ENCODE data around the gene JSRP1. TPM values are rescaled to one million over a fixed set of nuclear protein-coding genes. Genes with fewer than 3 reads are reported as not detected.

JSRP1 gene
- total RNA-seq, 4 donors from 2014 or later, result 1.5 TPM; not detected in 3

DNA sequence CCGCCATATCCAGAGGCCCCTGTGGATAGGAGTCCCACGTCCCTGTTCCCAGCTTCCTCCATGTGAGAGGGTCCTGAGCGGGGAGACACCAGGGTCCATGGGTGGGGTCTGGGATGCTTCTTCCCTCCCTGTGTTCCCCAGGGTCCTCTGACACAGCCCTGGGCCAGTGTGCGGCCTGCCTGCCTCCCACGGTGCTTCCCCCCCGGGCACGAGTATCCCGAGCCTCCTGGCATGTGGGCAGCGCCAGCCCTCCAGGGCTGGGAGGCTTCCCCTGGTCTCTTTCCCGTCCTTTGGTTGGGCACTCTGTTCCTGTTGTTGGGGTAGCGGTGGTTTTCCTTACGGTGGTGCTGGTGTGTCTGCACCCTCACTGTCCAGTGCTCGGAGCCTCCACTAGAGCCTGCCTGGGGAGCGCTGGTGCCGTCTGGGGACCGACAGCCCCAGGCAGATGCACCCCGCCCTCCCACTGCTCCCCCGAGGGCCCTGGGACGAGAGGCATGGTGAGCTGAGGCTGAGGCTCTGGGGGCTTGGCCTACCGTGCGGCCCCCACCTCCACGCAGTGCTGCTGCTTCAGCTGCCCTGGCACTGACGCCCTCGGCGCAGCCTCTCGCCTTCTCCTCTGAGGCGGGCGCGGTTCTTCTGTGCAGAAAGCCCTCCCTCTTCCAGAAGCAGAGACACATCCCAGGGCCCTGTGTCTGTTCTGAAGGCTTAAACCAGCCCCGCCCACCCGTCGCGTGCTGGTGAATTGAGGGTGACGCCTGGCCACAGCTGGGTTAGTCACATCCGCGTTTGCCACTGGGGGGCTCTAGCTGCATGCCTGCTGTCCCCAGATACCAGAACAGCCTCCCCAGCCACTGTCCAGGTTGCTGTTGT is 48.0 kb downstream of the JSRP1 start:
- no peaks in the 10 kb centered on the region for H3K27me3 ChIP-seq
- intact Hi-C loops (cut with DNase I), result no loop called here
- peaks cover 23 to 72% (median 30%) of the 10 kb centered on the region in 3 donors for H3K4me1 ChIP-seq
- H3K27ac ChIP-seq, result peak overlapping the region in 2 of 4 donors; percentile 16 to 46
- TF ChIP-seq, protein P1, sequence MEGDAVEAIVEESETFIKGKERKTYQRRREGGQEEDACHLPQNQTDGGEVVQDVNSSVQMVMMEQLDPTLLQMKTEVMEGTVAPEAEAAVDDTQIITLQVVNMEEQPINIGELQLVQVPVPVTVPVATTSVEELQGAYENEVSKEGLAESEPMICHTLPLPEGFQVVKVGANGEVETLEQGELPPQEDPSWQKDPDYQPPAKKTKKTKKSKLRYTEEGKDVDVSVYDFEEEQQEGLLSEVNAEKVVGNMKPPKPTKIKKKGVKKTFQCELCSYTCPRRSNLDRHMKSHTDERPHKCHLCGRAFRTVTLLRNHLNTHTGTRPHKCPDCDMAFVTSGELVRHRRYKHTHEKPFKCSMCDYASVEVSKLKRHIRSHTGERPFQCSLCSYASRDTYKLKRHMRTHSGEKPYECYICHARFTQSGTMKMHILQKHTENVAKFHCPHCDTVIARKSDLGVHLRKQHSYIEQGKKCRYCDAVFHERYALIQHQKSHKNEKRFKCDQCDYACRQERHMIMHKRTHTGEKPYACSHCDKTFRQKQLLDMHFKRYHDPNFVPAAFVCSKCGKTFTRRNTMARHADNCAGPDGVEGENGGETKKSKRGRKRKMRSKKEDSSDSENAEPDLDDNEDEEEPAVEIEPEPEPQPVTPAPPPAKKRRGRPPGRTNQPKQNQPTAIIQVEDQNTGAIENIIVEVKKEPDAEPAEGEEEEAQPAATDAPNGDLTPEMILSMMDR (IDR thresholded peaks at IDR 0.05), result no peak
- TF ChIP-seq POLR2A (IDR thresholded peaks at IDR 0.05), result no peak
- H3K9me3 ChIP-seq, result no peaks in the 10 kb centered on the region
- DNase-seq, result no peak
- peaks cover 37 to 75% (median 43%) of the 10 kb centered on the region in 3 donors for H3K36me3 ChIP-seq
- no peak overlapping the region for H3K4me3 ChIP-seq
- WGBS, 2 donors, result 54 to 71% methylated on average over 10 to 14 of the region's 36 CpGs

DNA sequence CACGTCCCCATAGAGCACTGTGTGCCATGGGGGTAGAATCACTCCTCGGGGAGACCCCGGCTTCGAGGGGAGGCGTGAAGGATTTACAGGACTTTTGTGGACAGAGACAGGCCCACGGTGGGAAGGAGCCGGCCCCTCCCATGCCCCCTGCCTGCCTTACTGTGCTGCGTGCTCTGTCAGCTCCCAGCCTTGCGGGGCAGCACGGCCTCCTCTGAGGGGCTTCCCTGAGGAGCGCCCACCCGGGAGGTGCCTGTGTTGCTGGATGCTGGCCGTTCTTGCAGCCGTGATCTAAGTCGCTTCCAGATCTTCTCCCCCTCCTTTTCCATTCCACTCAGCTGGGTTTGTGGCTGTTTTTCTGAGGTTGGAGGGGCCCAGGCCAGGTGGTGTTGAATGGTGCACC is 49.2 kb downstream of the JSRP1 start:
- Histone ChIP-seq H3K36me3 (peaks cover 36 to 75% (median 37%) of the 10 kb centered on the region in 3 donors), H3K9me3 (no peaks in the 10 kb centered on the region), H3K4me1 (peaks cover 23 to 72% (median 24%) of the 10 kb centered on the region in 3 donors), H3K4me3 (no peak overlapping the region), H3K27ac (no peak overlapping the region), H3K27me3 (no peaks in the 10 kb centered on the region)
- DNase-seq, result no peak
- WGBS, 2 donors, result 95 to 100% methylated on average over 6 to 7 of the region's 15 CpGs
- intact Hi-C loops (cut with DNase I), result no loop called here
- TF ChIP-seq POLR2A (IDR thresholded peaks at IDR 0.05), result no peak
- TF ChIP-seq, protein P1 (IDR thresholded peaks at IDR 0.05), result no peak

DNA sequence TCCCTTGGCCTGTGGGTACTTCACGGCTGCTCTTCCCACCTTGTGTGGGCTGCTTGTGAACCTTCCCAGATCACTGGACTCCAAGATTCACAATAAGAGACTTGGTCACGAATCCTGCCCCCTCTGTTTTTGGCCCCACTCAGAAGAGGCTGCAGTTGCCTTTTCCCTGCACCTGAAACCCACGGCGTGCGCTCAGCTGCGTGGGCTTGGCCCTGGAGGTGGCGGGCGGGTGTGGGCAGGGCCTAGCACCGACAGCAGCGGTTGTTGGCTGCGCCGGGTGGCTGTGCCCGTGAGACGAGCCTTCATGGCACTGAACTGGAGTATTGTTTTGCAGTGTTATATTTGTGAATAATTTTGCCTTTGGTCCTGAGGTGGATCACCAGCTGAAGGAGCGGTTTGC is 53.9 kb downstream of the JSRP1 start:
- H3K9me3 ChIP-seq, result no peaks in the 10 kb centered on the region
- H3K4me3 ChIP-seq, result no peak overlapping the region
- TF ChIP-seq, protein P1 (IDR thresholded peaks at IDR 0.05), result no peak
- TF ChIP-seq POLR2A (IDR thresholded peaks at IDR 0.05), result no peak
- peak overlapping the region; percentile 21 to 80 (median 63) for H3K27ac ChIP-seq
- peaks cover 13 to 59% (median 14%) of the 10 kb centered on the region in 3 donors for H3K4me1 ChIP-seq
- intact Hi-C loops (cut with DNase I), result no loop called here
- 20 to 57% methylated on average over 1 to 11 of the region's 15 CpGs for WGBS, 2 donors
- H3K36me3 ChIP-seq, result peaks cover 5 to 72% (median 9%) of the 10 kb centered on the region in 3 donors
- no peak for DNase-seq
- no peaks in the 10 kb centered on the region for H3K27me3 ChIP-seq

Small RNA genes within 50 kb of the gene (small RNA-seq; reads per million reads assigned to genes)
- 0 to 0.45 (median 0.18) reads per million in 4 donors for gene MIR1227

Other genes starting within 250 kb of the JSRP1 start
- 10 to 100 TPM; 42.3 to 79.0 (median 63.8) TPM for gene BTBD2, start 240.7 kb downstream of the JSRP1 start, total RNA-seq
- 100 to 1,000 TPM; 147 to 300 (median 189) TPM for gene MKNK2, start 205.2 kb downstream of the JSRP1 start, total RNA-seq
- 10 to 100 TPM; 22.9 to 26.9 (median 23.6) TPM for gene MOB3A, start 160.1 kb downstream of the JSRP1 start, total RNA-seq
- gene IZUMO4, start 159.5 kb downstream of the JSRP1 start, total RNA-seq, result 10 to 100 TPM in 1 of 4 donors, 1 to 10 TPM in 2, not detected in 1; 3.0 to 11.4 (median 3.2) TPM
- 10 to 100 TPM; 47.7 to 99.9 (median 71.8) TPM for gene AP3D1, start 104.9 kb downstream of the JSRP1 start, total RNA-seq
- gene DOT1L, start 92.5 kb downstream of the JSRP1 start, total RNA-seq, result 10 to 100 TPM in 3 of 4 donors, 1 to 10 TPM in 1; 8.5 to 24.4 (median 17.0) TPM
- gene PLEKHJ1, start 20.1 kb downstream of the JSRP1 start, total RNA-seq, result 10 to 100 TPM; 44.8 to 56.5 (median 48.8) TPM
- 10 to 100 TPM; 19.3 to 39.7 (median 31.3) TPM for gene SF3A2, start 19.6 kb downstream of the JSRP1 start, total RNA-seq
- gene AMH, start 7.1 kb downstream of the JSRP1 start, total RNA-seq, result 1 to 10 TPM in 1 of 4 donors, under 1 TPM in 2, not detected in 1; 0.76 to 1.1 (median 0.88) TPM
- under 1 TPM in 3 of 4 donors, not detected in 1; 0.32 to 0.40 (median 0.38) TPM for gene PEAK3, start 25.8 kb upstream of the JSRP1 start, total RNA-seq
- gene LINGO3, start 51.7 kb upstream of the JSRP1 start, total RNA-seq, result under 1 TPM in 1 of 4 donors, not detected in 3; 0.09 TPM
- gene LSM7, start 72.2 kb upstream of the JSRP1 start, total RNA-seq, result 100 to 1,000 TPM in 3 of 4 donors, 10 to 100 TPM in 1; 97.8 to 163 (median 128) TPM
- 10 to 100 TPM; 14.7 to 37.7 (median 36.2) TPM for gene SPPL2B, start 72.3 kb upstream of the JSRP1 start, total RNA-seq
- under 1 TPM in 1 of 4 donors, not detected in 3; 0.19 TPM for gene TMPRSS9, start 103.8 kb upstream of the JSRP1 start, total RNA-seq
- gene TIMM13, start 171.2 kb upstream of the JSRP1 start, total RNA-seq, result 10 to 100 TPM; 46.2 to 65.7 (median 53.8) TPM
- 10 to 100 TPM; 38.7 to 93.3 (median 61.4) TPM for gene LMNB2, start 200.5 kb upstream of the JSRP1 start, total RNA-seq
- gene GADD45B, start 219.7 kb upstream of the JSRP1 start, total RNA-seq, result 10 to 100 TPM; 21.6 to 40.1 (median 28.7) TPM

All from esophagus squamous epithelium (tissue), 5 donors.